ENCODE measurements around the gene FOXL1. TPM values are rescaled to one million over a fixed set of nuclear protein-coding genes. Genes with fewer than 3 reads are reported as not detected.

The FOXL1 gene
- total and polyA plus RNA-seq, 4 donors = 0.41 to 2.5 (median 1.4) TPM

- DNase-seq (no peak), ATAC-seq (ENCODE audit: insufficient read depth, low FRiP score) (no peak)
- H3K27ac ChIP-seq (ENCODE audit: low read depth in 1 of 2, low read length in 1 of 2) = no peak overlapping the region
- peaks cover 0 to 2% (median under 1%) of the 10 kb centered on the region in 4 donors for H3K9me3 ChIP-seq (ENCODE audit: control insufficient read depth in 4 of 4, insufficient read depth in 3 of 4, low read length in 3 of 4)
- H3K4me3 ChIP-seq = no peak overlapping the region
- H3K27me3 ChIP-seq (ENCODE audit: control insufficient read depth in 3 of 3, insufficient read depth in 3 of 3, low read length in 2 of 3) = no peaks in the 10 kb centered on the region
- H3K36me3 ChIP-seq (ENCODE audit: control insufficient read depth in 4 of 4, insufficient read depth in 4 of 4, low read length in 4 of 4) = no peaks in the 10 kb centered on the region
- WGBS, 2 donors = 54 to 74% methylated on average over 9 of the region's 9 CpGs
- H3K9ac ChIP-seq (ENCODE audit: insufficient read depth in 1 of 2, low read length in 2 of 2) = no peak overlapping the region
- no peaks in the 10 kb centered on the region for H3K4me1 ChIP-seq (ENCODE audit: control insufficient read depth in 5 of 5, insufficient read depth in 5 of 5, low read length in 5 of 5)
- TF ChIP-seq CTCF (IDR thresholded peaks at IDR 0.05; ENCODE audit: control extremely low read depth, extremely low read depth) = no peak
These were observed 53.1 kb downstream of the FOXL1 start for GRCh38 chr16:86631444-86631843.

Other genes with a start within 250 kb of the FOXL1 start
- 10 to 100 TPM; 25.7 to 34.4 TPM for gene FOXF1, start 68.0 kb upstream of the FOXL1 start, total RNA-seq
- gene FOXF1, start 68.0 kb upstream of the FOXL1 start, polyA plus RNA-seq = 10 to 100 TPM; 12.2 to 12.5 TPM
- gene MTHFSD, start 23.3 kb upstream of the FOXL1 start, total RNA-seq = 10 to 100 TPM; 23.3 to 28.5 TPM
- 1 to 10 TPM; 9.4 to 9.9 TPM for gene MTHFSD, start 23.3 kb upstream of the FOXL1 start, polyA plus RNA-seq
- 1 to 10 TPM in 1 of 2 donors, under 1 TPM in 1; 0.82 to 2.7 TPM for gene FOXC2, start 11.7 kb upstream of the FOXL1 start, total RNA-seq
- gene FOXC2, start 11.7 kb upstream of the FOXL1 start, polyA plus RNA-seq = under 1 TPM; 0.37 to 0.43 TPM

All from lung (tissue), 12 donors.